ENCODE measurements around the gene CELF1.

CELF1 gene

DNA sequence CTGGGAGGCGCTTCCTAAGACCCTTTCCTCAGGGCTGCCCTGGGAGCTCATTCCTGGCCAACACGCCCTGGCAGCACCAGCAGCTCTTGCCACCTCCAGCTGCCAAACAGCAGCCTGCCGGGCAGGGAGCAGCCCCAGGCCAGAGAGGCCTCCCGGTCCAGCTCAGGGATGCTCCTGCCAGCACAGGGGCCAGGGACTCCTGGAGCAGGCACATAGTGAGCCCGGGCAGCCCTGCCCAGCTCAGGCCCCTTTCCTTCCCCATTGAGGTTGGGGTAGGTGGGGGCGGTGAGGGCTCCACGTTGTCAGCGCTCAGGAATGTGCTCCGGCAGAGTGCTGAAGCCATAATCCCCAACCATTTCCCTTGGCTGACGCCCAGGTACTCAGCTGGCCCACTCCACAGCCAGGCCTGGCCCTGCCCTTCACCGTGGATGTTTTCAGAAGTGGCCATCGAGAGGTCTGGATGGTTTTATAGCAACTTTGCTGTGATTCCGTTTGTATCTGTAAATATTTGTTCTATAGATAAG lies 136.9 kb downstream of the CELF1 start:
- DNase-seq = peak in 4 of 14 donors; percentile 32 to 60 (median 44)
